ENCODE results near the gene SLC25A28.
"Not testable (repeated sequence)": the region's sequence is repeated elsewhere in the genome, so short reads cannot be mapped to it uniquely, and the experiment has no call there.

SLC25A28 gene

GRCh38 chr10:99628923-99629624 is 8.8 kb upstream of the SLC25A28 start:
- no peak for DNase-seq (ENCODE audit: low spot score)

GRCh38 chr10:99625124-99625523 is 4.9 kb upstream of the SLC25A28 start:
- DNase-seq (ENCODE audit: low spot score), result not testable (repeated sequence)

- no peak for DNase-seq (ENCODE audit: low spot score)
Measured at GRCh38 chr10:99623919-99624318, 3.7 kb upstream of the SLC25A28 start.

GRCh38 chr10:99621454-99622251 is 1.4 kb upstream of the SLC25A28 start:
- DNase-seq (ENCODE audit: low spot score), result no peak

- peak; percentile 67 for DNase-seq (ENCODE audit: low spot score)
Measured at GRCh38 chr10:99620711-99621453, 643 bp upstream of the SLC25A28 start.

- DNase-seq (ENCODE audit: low spot score), result no peak
Measured at GRCh38 chr10:99619090-99619800, 994 bp downstream of the SLC25A28 start.

- DNase-seq (ENCODE audit: low spot score), result no peak
Measured at GRCh38 chr10:99617696-99618095, 2.5 kb downstream of the SLC25A28 start.

- no peak for DNase-seq (ENCODE audit: low spot score)
Measured at GRCh38 chr10:99615426-99615825, 4.8 kb downstream of the SLC25A28 start.

GRCh38 chr10:99612167-99612831 is 7.9 kb downstream of the SLC25A28 start:
- DNase-seq (ENCODE audit: low spot score), result peak; percentile 50

GRCh38 chr10:99611326-99611725 is 8.9 kb downstream of the SLC25A28 start:
- DNase-seq (ENCODE audit: low spot score), result no peak

- DNase-seq (ENCODE audit: low spot score), result no peak
Measured at GRCh38 chr10:99610221-99610620, 10.0 kb downstream of the SLC25A28 start.

- no peak for DNase-seq (ENCODE audit: low spot score)
Measured at GRCh38 chr10:99609186-99609585, 11.1 kb downstream of the SLC25A28 start.

GRCh38 chr10:99605351-99605750 is 14.9 kb downstream of the SLC25A28 start:
- no peak for DNase-seq (ENCODE audit: low spot score)

- DNase-seq (ENCODE audit: low spot score), result no peak
Measured at GRCh38 chr10:99604862-99605261, 15.4 kb downstream of the SLC25A28 start.

- no peak for DNase-seq (ENCODE audit: low spot score)
Measured at GRCh38 chr10:99598781-99599509, 21.3 kb downstream of the SLC25A28 start.

GRCh38 chr10:99598011-99598410 is 22.2 kb downstream of the SLC25A28 start:
- no peak for DNase-seq (ENCODE audit: low spot score)

- DNase-seq (ENCODE audit: low spot score), result not testable (repeated sequence)
Measured at GRCh38 chr10:99596708-99597107, 23.5 kb downstream of the SLC25A28 start.

- no peak for DNase-seq (ENCODE audit: low spot score)
Measured at GRCh38 chr10:99595770-99596465, 24.3 kb downstream of the SLC25A28 start.

GRCh38 chr10:99595236-99595635 is 25.0 kb downstream of the SLC25A28 start:
- DNase-seq (ENCODE audit: low spot score), result no peak

- no peak for DNase-seq (ENCODE audit: low spot score)
Measured at GRCh38 chr10:99593312-99593711, 26.9 kb downstream of the SLC25A28 start.
